A673 (cell line): ENCODE measurements around the gene DNASE2B.

ENCODE experiments used
- EZH2 ChIP-seq: fragments of 200-600 bp; sonication (generic); IDR thresholded peaks from 2 replicates; pipeline ENCODE4 v1.6.1; 2017; ENCODE audit warnings: borderline replicate concordance, low read depth, mild to moderate bottlenecking, mixed read lengths, antibody characterized with exemption, low read length; ENCODE audit not compliant: poor library complexity, severe bottlenecking
- TF ChIP-seq, protein P1 (sequence below): fragments of 300-800, 200-600 bp; sonication (generic); conservative IDR thresholded peaks from 2 replicates; pipeline ENCODE4 v1.5.1; 2017; ENCODE audit warnings: low read depth, mild to moderate bottlenecking, antibody characterized with exemption, low read length, moderate library complexity, mixed read lengths

DNA sequence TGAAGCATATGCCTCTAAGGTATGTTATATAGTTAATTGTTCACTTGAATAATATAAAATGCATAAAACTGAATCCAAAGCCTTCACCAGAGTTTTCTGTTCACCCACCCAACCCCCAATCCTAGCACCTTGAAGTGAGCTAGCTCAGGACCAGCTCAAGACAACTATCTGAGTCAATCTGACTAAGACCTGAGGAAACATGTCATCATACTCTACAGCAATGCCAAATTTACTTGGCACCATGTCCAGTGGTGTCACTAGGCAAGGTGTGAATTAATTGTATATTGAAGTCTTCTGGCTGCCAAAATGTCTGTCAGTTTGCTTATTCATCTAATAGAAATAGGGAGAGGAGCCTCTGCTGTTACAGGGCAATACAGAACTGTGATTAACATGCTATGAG, 3.8 kb downstream of the DNASE2B start:
- TF ChIP-seq, protein P1, sequence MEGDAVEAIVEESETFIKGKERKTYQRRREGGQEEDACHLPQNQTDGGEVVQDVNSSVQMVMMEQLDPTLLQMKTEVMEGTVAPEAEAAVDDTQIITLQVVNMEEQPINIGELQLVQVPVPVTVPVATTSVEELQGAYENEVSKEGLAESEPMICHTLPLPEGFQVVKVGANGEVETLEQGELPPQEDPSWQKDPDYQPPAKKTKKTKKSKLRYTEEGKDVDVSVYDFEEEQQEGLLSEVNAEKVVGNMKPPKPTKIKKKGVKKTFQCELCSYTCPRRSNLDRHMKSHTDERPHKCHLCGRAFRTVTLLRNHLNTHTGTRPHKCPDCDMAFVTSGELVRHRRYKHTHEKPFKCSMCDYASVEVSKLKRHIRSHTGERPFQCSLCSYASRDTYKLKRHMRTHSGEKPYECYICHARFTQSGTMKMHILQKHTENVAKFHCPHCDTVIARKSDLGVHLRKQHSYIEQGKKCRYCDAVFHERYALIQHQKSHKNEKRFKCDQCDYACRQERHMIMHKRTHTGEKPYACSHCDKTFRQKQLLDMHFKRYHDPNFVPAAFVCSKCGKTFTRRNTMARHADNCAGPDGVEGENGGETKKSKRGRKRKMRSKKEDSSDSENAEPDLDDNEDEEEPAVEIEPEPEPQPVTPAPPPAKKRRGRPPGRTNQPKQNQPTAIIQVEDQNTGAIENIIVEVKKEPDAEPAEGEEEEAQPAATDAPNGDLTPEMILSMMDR, result no peak
- TF ChIP-seq EZH2, result no peak
